PC-9 (cell line): ENCODE data around the gene ACTL9. TPM values are rescaled to one million over a fixed set of nuclear protein-coding genes. Genes with fewer than 3 reads are reported as not detected.

ENCODE experiments used
- BruUV-seq: library from RNA; stranded (reverse); fragments of 400-500 nt; replicated peaks from 2 replicates; lab custom pipeline; 2021; lab: Mats Ljungman, UMichigan
- CTCF ChIA-PET: fragments of 300-600 bp; sonication (Branson Sonifier 250); formaldehyde crosslinking; loops from one replicate; lab custom pipeline; 2022; ENCODE audit warnings: antibody characterized with exemption; lab: Charles Lee
- POLR2A ChIA-PET: fragments of 300-600 bp; sonication (Branson Sonifier 250); formaldehyde crosslinking; loops from one replicate; lab custom pipeline; 2022; ENCODE audit warnings: antibody characterized with exemption; ENCODE audit not compliant: unreplicated experiment; lab: Charles Lee
- DNase-seq, 2 experiments: peaks; one replicate each; pipeline versions ENCODE4 v3.0.0 to v3.0.0-alpha.2; 2015 to 2022; ENCODE audit warnings: mixed read lengths in 1 of 2
- H2AFZ ChIP-seq: fragments of 200-600 bp; sonication (generic); 2 replicates; pipeline ENCODE4 v1.8.1; 2017; ENCODE audit warnings: antibody characterized with exemption
- H3F3A ChIP-seq: fragments of 200-600 bp; sonication (generic); 2 replicates; pipeline ENCODE4 v1.8.1; 2017; ENCODE audit warnings: antibody characterized with exemption, mild to moderate bottlenecking, low read depth; ENCODE audit not compliant: insufficient read depth
- H3K27ac ChIP-seq: fragments of 200-600 bp; sonication (generic); 2 replicates; pipeline ENCODE4 v1.6.1; 2016; ENCODE audit warnings: mixed run types
- H3K27me3 ChIP-seq: fragments of 200-600 bp; sonication (generic); 2 replicates; pipeline ENCODE4 v1.6.1; 2016; ENCODE audit warnings: low read depth, mixed run types; ENCODE audit not compliant: insufficient read depth
- H3K36me3 ChIP-seq: fragments of 200-600 bp; sonication (generic); 2 replicates; pipeline ENCODE4 v1.6.1; 2016; ENCODE audit warnings: low read depth, mixed run types
- H3K4me1 ChIP-seq: fragments of 200-600 bp; sonication (generic); replicated peaks from 2 replicates; pipeline ENCODE4 v1.6.1; 2016; ENCODE audit warnings: mixed run types; ENCODE audit not compliant: insufficient read depth
- H3K4me2 ChIP-seq: fragments of 200-600 bp; sonication (generic); 2 replicates; pipeline ENCODE4 v1.6.1; 2017; ENCODE audit warnings: mixed run types
- H3K4me3 ChIP-seq: fragments of 200-600 bp; sonication (generic); 2 replicates; pipeline ENCODE4 v1.6.1; 2016; ENCODE audit warnings: mixed run types
- H3K79me2 ChIP-seq: fragments of 200-600 bp; sonication (generic); 2 replicates; pipeline ENCODE4 v1.6.1; 2017; ENCODE audit warnings: low read depth, mixed run types
- H3K9me2 ChIP-seq: fragments of 200-600 bp; sonication (generic); 2 replicates; pipeline ENCODE4 v1.8.1; 2017; ENCODE audit warnings: mild to moderate bottlenecking; ENCODE audit not compliant: insufficient read depth
- H3K9me3 ChIP-seq: fragments of 200-600 bp; sonication (generic); 2 replicates; pipeline ENCODE4 v1.8.1; 2016; ENCODE audit warnings: low read depth; ENCODE audit not compliant: insufficient read depth
- H4K20me1 ChIP-seq: fragments of 200-600 bp; sonication (generic); 2 replicates; pipeline ENCODE4 v1.8.1; 2017; ENCODE audit not compliant: insufficient read depth
- EZH2 ChIP-seq: fragments of 200-600 bp; sonication (generic); IDR thresholded peaks from 2 replicates; pipeline ENCODE4 v1.8.0; 2017; ENCODE audit warnings: antibody characterized with exemption, low read depth
- intact Hi-C: fragments of 100-400 bp; cut with micrococcal nuclease; formaldehyde crosslinking; loops from one replicate; pipeline ENCODE4 v1.10.0; 2022; ENCODE audit not compliant: unreplicated experiment
- total RNA-seq: library from RNA; stranded (reverse); gene quantifications from 2 replicates; pipeline ENCODE4 v1.2.3, GENCODE V29; 2021
- TF ChIP-seq, protein P1 (sequence below): fragments of 200-600 bp; sonication (generic); conservative IDR thresholded peaks from 2 replicates; pipeline ENCODE4 v1.6.1; 2017; ENCODE audit warnings: mixed run types, antibody characterized with exemption, mild to moderate bottlenecking, moderate library complexity

The ACTL9 gene
- total RNA-seq, 1 experiment from 2014 or later = not detected

DNA sequence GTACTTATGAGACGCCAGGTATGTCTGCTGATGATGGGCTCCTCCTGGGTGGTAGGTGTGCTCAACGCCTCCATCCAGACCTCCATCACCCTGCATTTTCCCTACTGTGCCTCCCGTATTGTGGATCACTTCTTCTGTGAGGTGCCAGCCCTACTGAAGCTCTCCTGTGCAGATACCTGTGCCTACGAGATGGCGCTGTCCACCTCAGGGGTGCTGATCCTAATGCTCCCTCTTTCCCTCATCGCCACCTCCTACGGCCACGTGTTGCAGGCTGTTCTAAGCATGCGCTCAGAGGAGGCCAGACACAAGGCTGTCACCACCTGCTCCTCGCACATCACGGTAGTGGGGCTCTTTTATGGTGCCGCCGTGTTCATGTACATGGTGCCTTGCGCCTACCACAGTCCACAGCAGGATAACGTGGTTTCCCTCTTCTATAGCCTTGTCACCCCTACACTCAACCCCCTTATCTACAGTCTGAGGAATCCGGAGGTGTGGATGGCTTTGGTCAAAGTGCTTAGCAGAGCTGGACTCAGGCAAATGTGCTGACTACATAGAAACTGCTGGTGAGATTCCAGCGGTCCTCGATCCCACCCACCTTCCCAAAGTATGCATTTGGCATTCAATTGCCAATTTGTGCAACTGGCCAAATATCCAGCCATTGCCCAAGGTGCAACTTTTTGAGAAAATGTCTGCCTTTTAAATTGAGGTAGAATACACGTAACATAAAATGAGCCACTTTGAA, 33.0 kb upstream of the ACTL9 start:
- Histone ChIP-seq H3K27me3 (peaks cover 39% of the 10 kb centered on the region), H3K9me2 (no peaks in the 10 kb centered on the region), H3K4me3 (no peak overlapping the region), H3K9me3 (no peaks in the 10 kb centered on the region), H3K4me2 (no peak overlapping the region), H3K27ac (no peak overlapping the region), H3K36me3 (no peaks in the 10 kb centered on the region), H4K20me1 (no peaks in the 10 kb centered on the region), H2AFZ (no peak overlapping the region), H3K4me1 (no peaks in the 10 kb centered on the region), H3K79me2 (no peaks in the 10 kb centered on the region), H3F3A (no peaks in the 10 kb centered on the region)
- TF ChIP-seq, protein P1, sequence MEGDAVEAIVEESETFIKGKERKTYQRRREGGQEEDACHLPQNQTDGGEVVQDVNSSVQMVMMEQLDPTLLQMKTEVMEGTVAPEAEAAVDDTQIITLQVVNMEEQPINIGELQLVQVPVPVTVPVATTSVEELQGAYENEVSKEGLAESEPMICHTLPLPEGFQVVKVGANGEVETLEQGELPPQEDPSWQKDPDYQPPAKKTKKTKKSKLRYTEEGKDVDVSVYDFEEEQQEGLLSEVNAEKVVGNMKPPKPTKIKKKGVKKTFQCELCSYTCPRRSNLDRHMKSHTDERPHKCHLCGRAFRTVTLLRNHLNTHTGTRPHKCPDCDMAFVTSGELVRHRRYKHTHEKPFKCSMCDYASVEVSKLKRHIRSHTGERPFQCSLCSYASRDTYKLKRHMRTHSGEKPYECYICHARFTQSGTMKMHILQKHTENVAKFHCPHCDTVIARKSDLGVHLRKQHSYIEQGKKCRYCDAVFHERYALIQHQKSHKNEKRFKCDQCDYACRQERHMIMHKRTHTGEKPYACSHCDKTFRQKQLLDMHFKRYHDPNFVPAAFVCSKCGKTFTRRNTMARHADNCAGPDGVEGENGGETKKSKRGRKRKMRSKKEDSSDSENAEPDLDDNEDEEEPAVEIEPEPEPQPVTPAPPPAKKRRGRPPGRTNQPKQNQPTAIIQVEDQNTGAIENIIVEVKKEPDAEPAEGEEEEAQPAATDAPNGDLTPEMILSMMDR = no peak
- TF ChIP-seq EZH2 = no peak
- ChIA-PET CTCF (no interaction called here), POLR2A (no interaction called here)
- DNase-seq = peak in 1 of 2 experiments; percentile 8
- intact Hi-C loops = no loop called here
- no TSS peak for BruUV-seq

DNA sequence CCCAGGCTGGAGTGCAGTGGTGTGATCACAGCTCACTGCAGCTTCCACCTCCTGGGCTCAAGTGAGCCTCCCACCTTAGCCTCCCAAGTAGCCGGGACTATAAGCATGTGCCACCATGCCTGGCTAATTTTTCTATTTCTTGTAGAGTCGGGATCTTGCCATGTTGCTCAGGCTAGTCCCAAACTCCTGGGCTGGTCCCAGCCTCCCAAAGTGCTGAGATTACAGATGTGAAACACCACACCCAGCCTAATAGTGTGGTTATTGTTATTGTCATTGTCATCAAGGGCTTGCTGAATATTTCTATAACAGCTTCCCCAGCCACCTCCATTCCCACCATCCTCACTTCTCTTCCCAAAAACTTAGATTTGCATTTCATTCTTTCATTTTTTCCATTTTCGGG, 25.7 kb upstream of the ACTL9 start:
- BruUV-seq = no TSS peak
- Histone ChIP-seq H4K20me1 (no peaks in the 10 kb centered on the region), H3K4me1 (no peaks in the 10 kb centered on the region), H2AFZ (no peak overlapping the region), H3K4me2 (no peak overlapping the region), H3K27me3 (peaks cover 60% of the 10 kb centered on the region), H3K36me3 (no peaks in the 10 kb centered on the region), H3K9me3 (no peaks in the 10 kb centered on the region), H3K79me2 (no peaks in the 10 kb centered on the region), H3F3A (no peaks in the 10 kb centered on the region), H3K27ac (no peak overlapping the region), H3K4me3 (no peak overlapping the region), H3K9me2 (no peaks in the 10 kb centered on the region)
- TF ChIP-seq, protein P1 = no peak
- ChIA-PET CTCF (no interaction called here), POLR2A (no interaction called here)
- intact Hi-C loops = no loop called here
- DNase-seq = no peak

DNA sequence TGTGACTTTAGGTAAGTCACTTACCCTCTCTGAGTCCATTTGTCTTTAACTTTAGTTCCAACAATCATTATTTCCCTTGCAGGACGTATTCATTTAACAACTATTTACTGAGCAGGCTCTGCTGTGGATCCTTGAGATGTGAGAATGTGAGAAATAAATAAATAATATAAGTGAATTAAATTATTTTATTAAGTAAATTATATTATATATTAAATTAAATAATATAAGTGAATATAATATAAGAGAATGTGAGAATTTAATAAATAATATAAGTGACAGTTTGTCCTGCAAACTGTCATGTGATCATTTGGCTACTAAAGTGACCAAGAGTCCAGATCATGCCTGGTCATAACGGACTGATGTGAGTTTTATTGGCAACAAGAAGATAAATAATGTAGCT, 23.4 kb upstream of the ACTL9 start:
- Histone ChIP-seq H3K27ac (no peak overlapping the region), H3K9me2 (no peaks in the 10 kb centered on the region), H3K27me3 (peaks cover 59% of the 10 kb centered on the region), H2AFZ (no peak overlapping the region), H3K9me3 (no peaks in the 10 kb centered on the region), H3K4me1 (no peaks in the 10 kb centered on the region), H3K4me3 (no peak overlapping the region), H3F3A (no peaks in the 10 kb centered on the region), H4K20me1 (no peaks in the 10 kb centered on the region), H3K4me2 (no peak overlapping the region), H3K36me3 (no peaks in the 10 kb centered on the region), H3K79me2 (no peaks in the 10 kb centered on the region)
- DNase-seq = no peak
- BruUV-seq = no TSS peak
- intact Hi-C loops = no loop called here
- TF ChIP-seq EZH2 = no peak
- TF ChIP-seq, protein P1 = no peak
- ChIA-PET CTCF (no interaction called here), POLR2A (no interaction called here)
